ENCODE data around the gene MRPS31.

GRCh38 chr13:40796649-40797048 is 25.7 kb upstream of the MRPS31 start:
- TF ChIP-seq POLR2AphosphoS5 (IDR thresholded peaks at IDR 0.05): no peak
- no peak for TF ChIP-seq POLR2A (IDR thresholded peaks at IDR 0.05)
- TF ChIP-seq CTCF (IDR thresholded peaks at IDR 0.05): no peak
- TF ChIP-seq EP300 (IDR thresholded peaks at IDR 0.05): no peak

Data from gastroesophageal sphincter (tissue), 3 donors.